Ovary (tissue), 9 donors: ENCODE results near the gene FGFRL1. TPM values are rescaled to one million over a fixed set of nuclear protein-coding genes. Genes with fewer than 3 reads are reported as not detected.
A peak's percentile ranks its signal among the peaks of the same experiment; 100 is the strongest.

Experiments used
- DNase-seq, 5 donors: peaks; one replicate each; pipeline ENCODE4 v3.0.0-alpha.2; 2019 to 2020
- H3K27ac ChIP-seq, 2 donors: fragments of 200-600 bp; one replicate each; pipeline versions ENCODE4 v1.5.1 to v1.8.0; 2019 to 2022
- H3K27me3 ChIP-seq: fragments of 200-600 bp; one replicate; pipeline ENCODE4 v1.8.0; 2022
- H3K36me3 ChIP-seq: fragments of 200-600 bp; sonication (generic); one replicate; pipeline ENCODE4 v1.5.1; 2019
- H3K4me1 ChIP-seq: one replicate; pipeline ENCODE4 v1.8.1; 2013; ENCODE audit warnings: mild to moderate bottlenecking, moderate library complexity; ENCODE audit not compliant: insufficient read depth
- H3K4me3 ChIP-seq: fragments of 200-600 bp; sonication (generic); one replicate; pipeline ENCODE4 v1.5.1; 2017
- H3K9me3 ChIP-seq, 2 donors: fragments of 200-600 bp in 1 of 2; sonication (generic) in 1 of 2; one replicate each; pipeline versions ENCODE4 v1.5.1 to v1.8.1; 2013 to 2019; ENCODE audit warnings: mild to moderate bottlenecking in 1 of 2, moderate library complexity in 1 of 2
- EP300 ChIP-seq: sonication (generic); formaldehyde crosslinking; IDR thresholded peaks from one replicate; pipeline ENCODE4 v1.6.1; 2017; ENCODE audit warnings: antibody characterized with exemption
- POLR2A ChIP-seq: fragments of 450-650 bp; IDR thresholded peaks from one replicate; pipeline ENCODE4 v1.6.1; 2017; ENCODE audit warnings: antibody characterized with exemption, mild to moderate bottlenecking, moderate library complexity
- WGBS, 3 donors: extraction: QIAGEN DNeasy Blood & Tissue Kit in 1 of 3; methylation state at CpG; one replicate each; pipeline versions ENCODE4 v1.1.5 to v1.1.7; 2013 to 2017; 5-methylcytosine and 5-hydroxymethylcytosine counted together
- intact Hi-C, 4 donors: fragments of 100-400 bp; cut with DNase I; formaldehyde crosslinking; loops; one replicate each; pipeline versions ENCODE4 v1.11.0 to v1.15.1; 2022 to 2023
- polyA plus RNA-seq, 2 donors: library from polyadenylated mRNA; stranded (reverse); fragments of 200-250 nt in 1 of 2; fragments of 350-450 nt in 1 of 2; fragmentation: Illumina TruSeq in 1 of 2; extraction: RNeasy Lipid Tissue Mini Kit (QIAGEN cat#74804) in 1 of 2; gene quantifications; one replicate each; pipeline ENCODE4 v1.2.3, GENCODE V29; 2013 to 2014
- total RNA-seq, 7 donors: library from RNA; depleted of rRNA in 2 of 7; stranded (reverse); fragments of >200 nt in 2 of 7; fragmentation: NEBNext Ultra II Directional in 3 of 7; extraction: Animal tissue kit (Norgen Biotek cat#: 25700) in 3 of 7; gene quantifications; one replicate each; pipeline versions ENCODE4 v1.1.0 to v1.2.4, GENCODE V29; 2016 to 2023
- TF ChIP-seq, protein P1 (sequence below), 3 donors: fragments of 450-650 bp in 2 of 3; fragments of 200-600 bp in 1 of 3; IDR thresholded peaks; one replicate each; pipeline versions ENCODE4 v1.5.1 to v1.8.0; 2016 to 2022; ENCODE audit warnings: antibody characterized with exemption in 3 of 3, mild to moderate bottlenecking in 1 of 3
- donor health status: DM: no; HTN: no; CAD: no; lungs with moderate emphysema.
- donor health status: DM: no; HTN: no; CAD: no.
- donor health status: Bipolar disorder and iron deficiency.
- donor health status: DM: yes; HTN: yes; CAD: no.
- donor health status: DM: no; HTN: no; CAD: no.
- donor health status: DM: yes; HTN: yes; CAD: no.

The FGFRL1 gene
- total and polyA plus RNA-seq, 9 donors: 23.4 to 59.1 (median 38.7) TPM

DNA sequence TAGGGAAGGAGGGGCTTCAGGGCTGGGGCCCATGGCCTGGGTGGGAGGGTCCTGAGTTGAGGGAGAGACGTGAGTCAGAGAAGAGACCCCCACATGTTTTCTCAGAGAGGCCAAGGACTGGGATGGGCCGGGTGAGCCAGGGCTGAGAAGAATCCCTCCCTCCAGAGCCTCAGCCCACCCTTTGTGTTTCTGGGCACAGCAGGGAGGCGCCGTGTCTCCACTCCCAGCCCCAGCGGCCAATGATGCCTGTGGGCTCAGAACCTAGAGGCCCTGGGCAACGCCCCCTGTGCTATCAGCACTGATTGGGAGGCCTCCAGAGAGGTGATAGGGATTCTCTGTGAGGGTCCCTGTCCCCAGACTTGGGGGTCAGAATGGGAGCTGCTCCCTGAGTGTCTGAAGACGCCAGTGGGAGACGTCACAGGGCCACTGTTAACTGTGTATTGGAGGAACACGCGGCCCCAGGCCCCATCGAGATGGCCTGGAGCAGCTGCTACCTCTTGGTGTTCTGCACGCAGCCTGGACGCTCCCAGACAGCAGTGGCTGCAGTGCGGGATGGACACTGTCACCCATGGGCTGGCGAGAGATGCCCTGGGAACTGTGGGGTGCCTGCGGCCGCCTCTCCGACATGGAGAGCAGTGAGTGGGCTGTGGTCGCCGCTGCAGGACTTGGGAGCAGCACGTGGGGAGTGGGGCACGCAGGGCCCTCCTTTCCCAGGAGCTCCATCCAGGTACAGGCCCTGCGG lies 8.5 kb downstream of the FGFRL1 start:
- TF ChIP-seq, protein P1, sequence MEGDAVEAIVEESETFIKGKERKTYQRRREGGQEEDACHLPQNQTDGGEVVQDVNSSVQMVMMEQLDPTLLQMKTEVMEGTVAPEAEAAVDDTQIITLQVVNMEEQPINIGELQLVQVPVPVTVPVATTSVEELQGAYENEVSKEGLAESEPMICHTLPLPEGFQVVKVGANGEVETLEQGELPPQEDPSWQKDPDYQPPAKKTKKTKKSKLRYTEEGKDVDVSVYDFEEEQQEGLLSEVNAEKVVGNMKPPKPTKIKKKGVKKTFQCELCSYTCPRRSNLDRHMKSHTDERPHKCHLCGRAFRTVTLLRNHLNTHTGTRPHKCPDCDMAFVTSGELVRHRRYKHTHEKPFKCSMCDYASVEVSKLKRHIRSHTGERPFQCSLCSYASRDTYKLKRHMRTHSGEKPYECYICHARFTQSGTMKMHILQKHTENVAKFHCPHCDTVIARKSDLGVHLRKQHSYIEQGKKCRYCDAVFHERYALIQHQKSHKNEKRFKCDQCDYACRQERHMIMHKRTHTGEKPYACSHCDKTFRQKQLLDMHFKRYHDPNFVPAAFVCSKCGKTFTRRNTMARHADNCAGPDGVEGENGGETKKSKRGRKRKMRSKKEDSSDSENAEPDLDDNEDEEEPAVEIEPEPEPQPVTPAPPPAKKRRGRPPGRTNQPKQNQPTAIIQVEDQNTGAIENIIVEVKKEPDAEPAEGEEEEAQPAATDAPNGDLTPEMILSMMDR (IDR thresholded peaks at IDR 0.05): no peak
- TF ChIP-seq POLR2A (no peak), EP300 (no peak)
- 57 to 71% (median 62%) methylated on average over 23 of the region's 23 CpGs for WGBS, 3 donors
- intact Hi-C loops: loop anchor here in 1 of 4 donors (10.0 kb wide), 1 partner anchor 215 kb away; no protein-coding TSS in a partner anchor

DNA sequence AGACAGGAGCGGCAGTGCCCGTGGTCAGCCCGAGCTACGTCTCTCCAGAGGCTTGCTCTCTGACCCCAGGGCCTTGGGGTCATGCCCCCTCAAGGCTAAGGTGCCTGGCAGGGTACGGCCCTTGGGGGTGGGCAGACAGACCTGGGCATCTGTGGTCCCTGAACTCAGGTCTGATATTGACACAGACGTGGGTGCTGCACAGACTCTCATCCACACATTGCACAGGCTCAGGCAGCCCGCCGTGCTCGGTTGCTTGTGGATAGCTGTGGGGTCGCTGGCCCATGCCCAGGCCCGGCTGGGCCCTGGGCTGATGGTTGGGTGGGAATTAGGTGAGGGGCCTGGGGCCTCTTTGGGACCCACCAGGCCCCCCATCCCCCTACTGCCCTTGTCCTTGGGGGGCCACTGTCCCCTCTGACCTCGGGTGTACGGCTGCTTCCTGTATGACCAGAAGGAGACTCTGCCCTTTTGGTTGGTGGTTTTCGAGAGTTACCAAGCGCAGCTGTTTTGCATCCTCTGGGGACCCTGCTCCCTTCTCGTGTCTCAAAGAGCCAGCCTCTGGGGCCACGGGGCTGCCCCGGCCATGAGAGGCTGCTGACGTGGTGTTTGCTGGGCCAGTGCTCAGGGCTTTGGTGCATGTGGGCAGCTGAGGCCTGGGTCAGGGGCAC lies 10.1 kb downstream of the FGFRL1 start:
- no peaks in the 10 kb centered on the region for H3K9me3 ChIP-seq
- TF ChIP-seq, protein P1 (IDR thresholded peaks at IDR 0.05): no peak
- TF ChIP-seq EP300 (no peak), POLR2A (no peak)
- H3K27me3 ChIP-seq: no peaks in the 10 kb centered on the region
- H3K4me3 ChIP-seq: no peak overlapping the region
- H3K27ac ChIP-seq: no peak overlapping the region
- intact Hi-C loops: no loop called here
- H3K36me3 ChIP-seq: no peaks in the 10 kb centered on the region
- H3K4me1 ChIP-seq: peaks cover 16% of the 10 kb centered on the region
- 89 to 91% (median 90%) methylated on average over 16 to 19 of the region's 19 CpGs for WGBS, 3 donors
- no peak for DNase-seq

More for the DNA sequence above, 8.5 kb downstream of the FGFRL1 start:
- DNase-seq: peak in 2 of 5 donors; percentile 47 to 70
- Histone ChIP-seq H3K9me3 (no peaks in the 10 kb centered on the region), H3K36me3 (no peaks in the 10 kb centered on the region), H3K4me3 (no peak overlapping the region), H3K27me3 (no peaks in the 10 kb centered on the region), H3K4me1 (peaks cover 16% of the 10 kb centered on the region), H3K27ac (peak overlapping the region; percentile 24 to 34)

DNA sequence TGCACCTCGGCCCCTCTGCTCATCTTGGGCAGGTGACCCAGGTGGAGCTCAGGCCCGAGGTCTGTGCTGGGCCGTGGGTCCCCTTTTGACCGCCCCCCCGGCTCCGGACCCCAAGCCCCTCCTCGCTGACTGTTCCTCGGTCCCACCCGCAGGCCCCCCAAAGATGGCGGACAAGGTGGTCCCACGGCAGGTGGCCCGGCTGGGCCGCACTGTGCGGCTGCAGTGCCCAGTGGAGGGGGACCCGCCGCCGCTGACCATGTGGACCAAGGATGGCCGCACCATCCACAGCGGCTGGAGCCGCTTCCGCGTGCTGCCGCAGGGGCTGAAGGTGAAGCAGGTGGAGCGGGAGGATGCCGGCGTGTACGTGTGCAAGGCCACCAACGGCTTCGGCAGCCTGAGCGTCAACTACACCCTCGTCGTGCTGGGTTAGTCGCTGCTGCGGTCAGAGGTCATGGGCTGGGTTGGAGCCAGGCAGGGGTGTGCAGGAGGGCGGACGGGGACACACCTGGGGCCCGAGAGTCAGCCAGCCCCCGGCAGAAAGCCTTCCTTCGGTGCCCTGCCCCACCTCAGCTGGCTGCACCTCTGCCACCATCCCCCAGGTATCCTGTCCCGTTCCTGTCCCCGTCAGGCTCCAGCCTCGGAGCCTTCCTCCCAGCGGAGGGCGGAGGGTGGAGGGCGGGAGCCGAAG lies 10.8 kb downstream of the FGFRL1 start:
- H3K36me3 ChIP-seq: no peaks in the 10 kb centered on the region
- TF ChIP-seq POLR2A: no peak
- TF ChIP-seq, protein P1 (IDR thresholded peaks at IDR 0.05): no peak
- no peak for TF ChIP-seq EP300
- DNase-seq: no peak
- intact Hi-C loops: no loop called here
- no peaks in the 10 kb centered on the region for H3K27me3 ChIP-seq
- H3K4me1 ChIP-seq: peaks cover 16% of the 10 kb centered on the region
- 91 to 92% (median 91%) methylated on average over 37 to 46 of the region's 46 CpGs for WGBS, 3 donors
- H3K9me3 ChIP-seq: no peaks in the 10 kb centered on the region
- no peak overlapping the region for H3K27ac ChIP-seq
- H3K4me3 ChIP-seq: no peak overlapping the region

DNA sequence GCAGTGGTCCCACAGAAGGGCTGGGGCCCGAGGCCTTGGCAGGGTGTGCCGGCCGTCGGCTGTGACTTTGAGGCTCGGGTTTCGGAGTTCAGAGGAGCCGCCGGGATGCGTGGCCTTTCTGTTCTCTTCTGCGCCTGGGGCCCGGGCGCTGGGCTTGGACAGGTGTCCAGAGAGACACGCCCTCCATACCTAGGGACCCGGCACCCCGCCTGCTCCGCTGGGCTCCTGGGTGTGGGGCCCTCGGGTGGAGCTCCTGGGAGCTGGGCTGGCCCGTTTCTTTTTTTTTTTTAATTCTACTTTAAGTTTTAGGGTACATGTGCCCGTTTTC lies 11.3 kb downstream of the FGFRL1 start:
- Histone ChIP-seq H3K4me3 (no peak overlapping the region), H3K27me3 (no peaks in the 10 kb centered on the region), H3K36me3 (no peaks in the 10 kb centered on the region), H3K9me3 (no peaks in the 10 kb centered on the region), H3K27ac (no peak overlapping the region), H3K4me1 (peaks cover 14% of the 10 kb centered on the region)
- TF ChIP-seq EP300 (no peak), POLR2A (no peak)
- TF ChIP-seq, protein P1 (IDR thresholded peaks at IDR 0.05): no peak
- no peak for DNase-seq
- intact Hi-C loops: no loop called here
- whole genome bisulfite sequencing, 3 donors: 88 to 91% (median 89%) methylated on average over 18 to 19 of the region's 19 CpGs
